ENCODE results near the gene NELL1. TPM values are rescaled to one million over a fixed set of nuclear protein-coding genes. Genes with fewer than 3 reads are reported as not detected.

The NELL1 gene
- total and polyA plus RNA-seq, 2 experiments from 2014 or later = 2.1 to 7.7 TPM

GRCh38 chr11:20880094-20880493 lies 210.7 kb downstream of the NELL1 start:
- Histone ChIP-seq H3K27ac (no peak overlapping the region), H3K4me3 (no peak overlapping the region), H3K4me1 (ENCODE audit: low read depth) (peaks cover 3% of the 10 kb centered on the region), H3K27me3 (no peaks in the 10 kb centered on the region), H3K9me3 (ENCODE audit: low read depth) (no peaks in the 10 kb centered on the region), H3K36me3 (no peaks in the 10 kb centered on the region)
- no peak for TF ChIP-seq CTCF (IDR thresholded peaks at IDR 0.05; ENCODE audit: low read depth, low read length)
- DNase-seq (ENCODE audit: low read depth in 1 of 2, low spot score in 1 of 2) = no peak

GRCh38 chr11:20881328-20882079 lies 212.1 kb downstream of the NELL1 start:
- no peak for TF ChIP-seq CTCF (IDR thresholded peaks at IDR 0.05; ENCODE audit: low read depth, low read length)
- H3K4me1 ChIP-seq (ENCODE audit: low read depth) = peaks cover 3% of the 10 kb centered on the region
- H3K27me3 ChIP-seq = no peaks in the 10 kb centered on the region
- DNase-seq (ENCODE audit: low read depth in 1 of 2, low spot score in 1 of 2) = no peak
- H3K9me3 ChIP-seq (ENCODE audit: low read depth) = no peaks in the 10 kb centered on the region
- no peaks in the 10 kb centered on the region for H3K36me3 ChIP-seq
- H3K4me3 ChIP-seq = no peak overlapping the region
- no peak overlapping the region for H3K27ac ChIP-seq

GRCh38 chr11:20887137-20887536 lies 217.8 kb downstream of the NELL1 start:
- Histone ChIP-seq H3K27me3 (no peaks in the 10 kb centered on the region), H3K36me3 (no peaks in the 10 kb centered on the region), H3K4me3 (no peak overlapping the region), H3K9me3 (ENCODE audit: low read depth) (no peaks in the 10 kb centered on the region), H3K4me1 (ENCODE audit: low read depth) (no peaks in the 10 kb centered on the region), H3K27ac (no peak overlapping the region)
- no peak for TF ChIP-seq CTCF (IDR thresholded peaks at IDR 0.05; ENCODE audit: low read depth, low read length)
- no peak for DNase-seq (ENCODE audit: low read depth in 1 of 2, low spot score in 1 of 2)

GRCh38 chr11:20894296-20894695 lies 224.9 kb downstream of the NELL1 start:
- TF ChIP-seq CTCF (IDR thresholded peaks at IDR 0.05; ENCODE audit: low read depth, low read length) = no peak

GRCh38 chr11:20909995-20910726 lies 240.8 kb downstream of the NELL1 start:
- Histone ChIP-seq H3K4me3 (no peak overlapping the region), H3K4me1 (ENCODE audit: low read depth) (no peaks in the 10 kb centered on the region), H3K27me3 (no peaks in the 10 kb centered on the region), H3K36me3 (no peaks in the 10 kb centered on the region), H3K27ac (no peak overlapping the region), H3K9me3 (ENCODE audit: low read depth) (no peaks in the 10 kb centered on the region)
- TF ChIP-seq CTCF (IDR thresholded peaks at IDR 0.05; ENCODE audit: low read depth, low read length) = no peak
- DNase-seq (ENCODE audit: low read depth in 1 of 2, low spot score in 1 of 2) = no peak

More at GRCh38 chr11:20894296-20894695, 224.9 kb downstream of the NELL1 start:
- H3K27ac ChIP-seq = no peak overlapping the region
- H3K27me3 ChIP-seq = no peaks in the 10 kb centered on the region
- no peak overlapping the region for H3K4me3 ChIP-seq
- H3K9me3 ChIP-seq (ENCODE audit: low read depth) = no peaks in the 10 kb centered on the region
- H3K4me1 ChIP-seq (ENCODE audit: low read depth) = no peaks in the 10 kb centered on the region
- DNase-seq (ENCODE audit: low read depth in 1 of 2, low spot score in 1 of 2) = no peak
- no peaks in the 10 kb centered on the region for H3K36me3 ChIP-seq

Measured in cardiac muscle cell (in vitro differentiated cells and primary cell).